Dermis lymphatic vessel endothelial cell (primary cell): ENCODE data around the gene SELL. TPM values are rescaled to one million over a fixed set of nuclear protein-coding genes. Genes with fewer than 3 reads are reported as not detected.

Experiments
- total RNA-seq: library from RNA; depleted of rRNA; stranded (reverse); fragments of >200 nt; gene quantifications from 2 replicates; pipeline ENCODE4 v1.2.1, GENCODE V29; 2014

The SELL gene
- total RNA-seq = under 0.01 and 0.60 TPM in 2 replicates

DNA sequence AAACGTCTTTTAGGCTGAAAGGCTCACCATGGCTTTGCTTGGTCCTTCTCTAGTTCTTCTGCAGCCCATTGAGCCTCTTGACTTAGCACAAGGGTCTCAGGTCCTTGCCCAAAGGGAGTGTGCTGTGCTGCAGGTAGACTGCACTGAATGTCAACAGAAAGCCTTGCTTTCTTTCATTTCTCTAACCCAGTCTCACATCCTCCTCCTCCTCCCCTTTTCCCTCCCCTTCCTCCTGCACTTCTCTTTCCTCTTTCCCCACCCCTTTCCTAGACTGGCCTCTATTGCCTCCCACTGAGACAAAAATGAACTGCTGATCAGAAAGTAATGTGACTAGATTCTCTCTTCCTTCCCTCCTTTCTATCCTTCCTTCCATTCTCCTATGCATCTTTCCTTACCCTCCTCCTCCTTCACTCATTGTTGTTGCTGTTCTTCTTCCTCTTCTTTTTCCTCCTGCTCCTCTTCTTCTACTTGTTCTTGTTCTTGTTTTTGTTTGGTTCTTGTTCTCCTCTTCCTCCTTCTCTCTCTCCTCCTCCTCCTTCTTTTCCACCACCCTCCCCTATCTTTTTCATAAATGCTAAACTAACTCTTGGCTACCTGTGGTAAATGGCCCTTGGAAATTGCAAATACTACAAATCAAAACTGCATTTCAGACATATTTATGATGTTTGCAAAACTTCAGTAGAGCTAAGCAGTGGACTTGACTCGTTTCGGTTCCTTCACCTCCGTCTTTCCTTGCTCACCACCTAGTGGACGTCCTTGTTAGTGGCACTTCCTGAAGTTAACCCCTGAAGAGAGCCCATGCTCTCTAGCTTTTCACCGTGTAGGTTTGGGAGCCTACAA, at the start of gene SELL:
SELL (minus strand) TSS at position 152 of the 840 bp plus-strand sequence; CDS start at position 30, 122 bp downstream.

DNA sequence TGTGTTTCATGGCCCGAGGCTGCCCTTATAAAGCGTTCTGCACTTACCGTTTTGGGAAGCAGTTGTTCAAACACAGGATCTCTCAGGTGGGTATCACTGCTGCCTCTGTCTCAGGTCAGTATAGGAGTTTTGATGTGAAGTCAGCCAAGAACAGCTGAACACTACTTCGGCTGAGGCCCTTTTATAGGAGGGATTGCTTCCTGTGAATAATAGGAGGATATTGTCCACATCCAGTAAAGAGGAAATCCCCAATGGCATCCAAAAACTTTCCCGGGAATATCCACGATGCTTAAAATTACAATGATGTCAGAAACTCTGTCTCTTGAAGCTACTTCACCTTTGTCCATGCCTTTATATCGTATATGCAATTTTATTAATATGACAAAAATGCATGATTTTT, 22.5 kb upstream of the SELL start, which contains the start of gene SELE:
SELE (minus strand) TSS at position 156 of the 400 bp plus-strand sequence. CDS start 467 bp downstream, outside the sequence.

Other genes starting within 250 kb of the SELL start
- 2.4 and 3.3 TPM in 2 replicates for gene SLC19A2, start 225.7 kb downstream of the SELL start, total RNA-seq
- under 0.01 TPM in 1 of 2 replicates, not detected in the other for gene F5, start 125.1 kb downstream of the SELL start, total RNA-seq
- gene SELP, start 81.5 kb downstream of the SELL start, total RNA-seq = 0.34 and 0.54 TPM in 2 replicates
- gene SELE, start 22.5 kb upstream of the SELL start, total RNA-seq = 1.5 and 5.3 TPM in 2 replicates
- gene METTL18, start 83.3 kb upstream of the SELL start, total RNA-seq = 5.6 and 6.3 TPM in 2 replicates
- gene SCYL3, start 182.3 kb upstream of the SELL start, total RNA-seq = 8.2 and 11.1 TPM in 2 replicates